ENCODE measurements around the gene MZT2B. TPM values are rescaled to one million over a fixed set of nuclear protein-coding genes. Genes with fewer than 3 reads are reported as not detected.
"Not testable (repeated sequence)": the region's sequence is repeated elsewhere in the genome, so short reads cannot be mapped to it uniquely, and the experiment has no call there.

The MZT2B gene
- total RNA-seq, 1 donor from 2014 or later, result 554 TPM

DNA sequence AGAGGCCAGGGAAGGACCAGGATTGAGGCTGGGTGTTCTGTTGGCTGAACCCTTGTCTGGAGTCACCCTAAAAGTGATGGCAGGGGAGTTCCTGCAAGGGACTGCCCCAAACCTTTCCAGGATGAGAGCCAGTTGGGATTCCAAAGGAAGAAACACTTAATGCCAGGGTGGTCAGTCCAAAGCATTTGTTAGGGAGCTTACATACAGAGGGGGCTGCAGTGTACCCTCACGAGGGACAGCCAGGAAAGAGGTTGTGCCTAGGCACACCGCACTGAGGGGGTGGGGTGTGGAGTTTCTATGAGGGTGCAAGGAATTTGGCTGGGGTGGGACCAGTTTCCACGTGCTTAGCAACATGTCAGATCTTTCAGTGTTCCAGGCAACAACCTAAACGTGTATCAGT lies 6.9 kb downstream of the MZT2B start:
- not testable (repeated sequence) for DNase-seq; ATAC-seq (ENCODE audit: poor library complexity)
- intact Hi-C loops (cut with DNase I), result loop anchor here (10.0 kb wide), 1 partner anchor 146 kb away; no protein-coding TSS in a partner anchor

DNA sequence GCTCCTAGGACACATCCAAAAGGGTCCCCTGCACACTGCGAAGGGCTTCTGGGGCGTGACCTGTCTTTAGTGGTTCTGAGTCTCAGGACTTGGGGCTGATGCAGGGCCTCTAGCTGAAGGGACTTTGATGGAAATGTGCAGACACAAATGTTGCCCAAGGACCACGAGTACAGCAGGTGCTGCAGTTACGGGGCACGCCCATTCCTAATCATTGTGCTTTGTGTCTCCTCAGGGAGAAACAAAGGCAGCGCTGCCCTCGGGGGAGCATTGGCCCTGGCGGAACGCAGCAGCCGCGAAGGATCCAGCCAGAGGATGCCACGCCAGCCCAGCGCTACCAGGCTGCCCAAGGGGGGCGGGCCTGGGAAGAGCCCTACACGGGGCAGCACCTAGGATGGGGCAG lies 8.2 kb downstream of the MZT2B start:
- ATAC-seq (ENCODE audit: poor library complexity) (no peak), DNase-seq (no peak)
- intact Hi-C loops (cut with DNase I), result no loop called here

DNA sequence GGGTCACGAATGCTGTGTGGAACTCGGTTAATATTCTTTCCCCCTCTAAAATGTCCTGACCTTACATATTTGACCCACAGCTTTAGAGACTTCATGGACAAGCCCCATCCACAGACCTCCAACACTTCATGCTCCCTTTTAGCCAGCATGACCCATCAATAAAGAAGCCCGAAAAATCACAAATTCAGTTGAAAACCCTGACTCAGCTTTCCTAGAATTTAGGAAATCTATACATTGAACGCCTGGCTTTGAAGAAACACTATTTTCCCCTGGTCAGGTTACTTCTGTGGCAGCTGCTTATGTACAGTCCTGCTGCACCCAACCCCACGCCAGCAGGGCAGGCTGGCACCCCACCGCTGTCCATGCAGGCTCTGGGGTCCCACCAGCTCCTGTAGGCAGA lies 9.3 kb downstream of the MZT2B start:
- intact Hi-C loops (cut with DNase I); ATAC-seq (ENCODE audit: poor library complexity); DNase-seq: not testable (repeated sequence)

DNA sequence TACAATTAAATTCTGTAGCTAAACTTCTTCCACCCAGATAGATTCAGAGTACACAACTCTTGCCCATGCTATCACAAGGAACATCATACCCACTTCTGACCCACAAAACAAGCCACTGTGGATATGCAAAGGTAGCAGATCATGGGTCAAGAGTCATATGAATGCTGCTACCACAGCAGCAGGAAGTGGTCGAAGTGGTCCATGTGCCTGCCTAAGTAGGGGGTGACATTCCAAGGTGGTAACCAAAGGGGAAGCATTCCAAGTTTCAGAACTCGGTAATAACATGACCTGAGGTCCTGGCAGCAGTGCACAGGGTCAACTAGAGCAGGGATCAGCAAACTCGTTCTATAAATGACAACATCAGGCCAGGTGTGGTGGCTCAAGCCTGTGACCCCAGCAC lies 10.4 kb downstream of the MZT2B start:
- ATAC-seq (ENCODE audit: poor library complexity); DNase-seq; intact Hi-C loops (cut with DNase I): not testable (repeated sequence)

DNA sequence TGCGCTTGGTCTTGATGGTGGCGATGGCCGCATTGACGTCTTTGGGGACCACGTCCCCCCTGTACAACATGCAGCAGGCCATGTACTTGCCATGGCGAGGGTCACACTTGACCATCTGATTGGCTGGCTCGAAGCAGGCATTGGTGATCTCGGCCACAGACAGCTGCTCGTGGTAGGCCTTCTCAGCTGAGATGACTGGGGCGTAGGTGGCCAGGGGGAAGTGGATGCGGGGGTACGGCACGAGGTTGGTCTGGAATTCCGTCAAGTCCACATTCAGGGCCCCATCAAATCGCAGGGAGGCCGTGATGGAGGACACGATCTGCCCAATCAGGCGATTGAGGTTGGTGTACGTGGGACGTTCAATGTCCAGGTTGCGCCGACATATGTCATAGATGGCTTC lies 11.8 kb downstream of the MZT2B start:
- intact Hi-C loops (cut with DNase I); ATAC-seq (ENCODE audit: poor library complexity); DNase-seq: not testable (repeated sequence)

DNA sequence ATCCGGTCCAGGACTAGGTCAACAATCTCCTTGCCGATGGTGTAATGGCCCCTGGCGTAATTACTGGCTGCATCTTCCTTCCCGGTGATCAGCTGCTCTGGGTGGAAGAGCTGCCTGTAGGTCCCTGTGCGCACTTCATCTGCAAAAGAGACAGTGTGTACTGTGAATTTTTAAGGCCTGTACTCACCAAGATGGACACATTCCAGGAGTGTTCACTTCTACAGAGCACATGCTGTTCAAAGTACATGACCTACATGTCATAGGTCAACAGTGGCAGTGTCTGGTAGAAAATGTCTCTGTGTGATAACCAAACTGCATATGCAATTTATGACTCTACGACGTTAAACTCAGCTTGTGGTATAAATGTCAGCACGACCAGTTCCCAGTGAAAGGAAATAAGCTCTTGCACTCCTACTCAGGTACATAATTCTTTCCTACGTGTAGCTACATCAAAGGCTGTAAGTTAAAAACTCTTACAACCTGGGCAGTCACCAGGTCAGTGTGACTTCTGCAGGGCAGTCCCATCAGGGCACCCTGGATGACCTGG lies 13.1 kb downstream of the MZT2B start:
- peak; percentile 80 for ATAC-seq (ENCODE audit: poor library complexity)
- DNase-seq; intact Hi-C loops (cut with DNase I): not testable (repeated sequence)

DNA sequence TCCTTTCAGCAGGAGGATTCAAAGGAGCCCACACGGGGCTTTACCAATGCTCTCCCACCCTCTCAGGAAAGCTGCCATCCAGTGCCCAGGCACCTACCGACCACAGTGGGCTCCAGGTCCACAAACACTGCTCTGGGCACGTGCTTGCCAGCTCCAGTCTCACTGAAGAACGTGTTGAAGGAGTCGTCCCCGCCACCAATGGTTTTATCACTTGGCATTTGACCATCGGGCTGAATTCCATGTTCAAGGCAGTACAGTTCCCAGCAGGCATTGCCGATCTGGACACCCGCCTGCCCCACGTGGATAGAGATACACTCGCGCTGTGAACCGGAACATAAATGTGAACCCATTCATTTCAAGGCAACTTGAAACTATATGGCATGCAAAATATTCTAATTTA lies 14.0 kb downstream of the MZT2B start:
- ATAC-seq (ENCODE audit: poor library complexity), result peak; percentile 92
- DNase-seq; intact Hi-C loops (cut with DNase I): not testable (repeated sequence)

DNA sequence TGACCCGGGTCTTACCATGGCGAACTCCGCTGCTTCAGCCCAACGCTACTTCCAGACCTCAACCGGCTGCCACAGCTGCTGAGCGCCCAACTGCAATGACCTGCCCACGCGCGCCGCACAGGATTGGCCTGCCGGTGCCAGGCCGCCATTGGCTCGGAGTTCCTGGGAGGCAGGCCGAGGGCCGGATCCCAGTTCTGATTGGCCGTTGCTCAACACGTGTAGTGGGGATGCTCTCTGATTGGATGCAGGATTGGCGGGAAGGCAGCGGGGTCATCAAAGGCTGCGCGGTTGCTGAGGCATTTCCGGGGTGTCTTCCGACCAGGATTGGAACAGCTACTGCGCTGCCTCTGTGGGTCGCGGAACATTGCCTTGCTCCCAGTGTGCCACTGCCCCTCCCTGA lies 16.3 kb downstream of the MZT2B start, which contains the start of gene TUBA3E:
Gene TUBA3E, minus strand, starts transcription at position 97 of the 400 bp plus-strand sequence. Its CDS starts 79 bp downstream, at position 18.
- intact Hi-C loops (cut with DNase I), result no loop called here
- ATAC-seq (ENCODE audit: poor library complexity), result no peak
- no peak for DNase-seq

DNA sequence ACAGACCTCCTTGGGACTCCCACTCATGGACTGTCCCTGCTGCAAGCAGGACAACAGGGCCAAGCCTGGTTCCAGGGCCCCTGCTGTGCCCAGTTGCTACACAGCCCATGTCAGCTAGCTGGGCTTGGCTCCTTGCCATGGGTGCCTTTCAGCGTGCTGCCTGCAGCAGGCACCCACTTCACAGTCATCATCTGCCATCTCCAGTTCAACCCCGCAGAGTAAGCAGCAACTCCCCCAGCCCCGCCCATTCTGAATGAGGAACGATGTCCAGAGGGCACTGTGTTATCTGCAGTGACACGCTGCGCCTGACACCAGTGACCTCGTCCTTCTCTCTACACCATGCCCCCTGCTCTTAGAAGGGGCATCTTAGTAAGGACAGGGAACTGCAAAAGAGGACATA lies 20.5 kb downstream of the MZT2B start:
- intact Hi-C loops (cut with DNase I), result not testable (repeated sequence)
- ATAC-seq (ENCODE audit: poor library complexity), result peak; percentile 96
- DNase-seq, result peak; percentile 77

DNA sequence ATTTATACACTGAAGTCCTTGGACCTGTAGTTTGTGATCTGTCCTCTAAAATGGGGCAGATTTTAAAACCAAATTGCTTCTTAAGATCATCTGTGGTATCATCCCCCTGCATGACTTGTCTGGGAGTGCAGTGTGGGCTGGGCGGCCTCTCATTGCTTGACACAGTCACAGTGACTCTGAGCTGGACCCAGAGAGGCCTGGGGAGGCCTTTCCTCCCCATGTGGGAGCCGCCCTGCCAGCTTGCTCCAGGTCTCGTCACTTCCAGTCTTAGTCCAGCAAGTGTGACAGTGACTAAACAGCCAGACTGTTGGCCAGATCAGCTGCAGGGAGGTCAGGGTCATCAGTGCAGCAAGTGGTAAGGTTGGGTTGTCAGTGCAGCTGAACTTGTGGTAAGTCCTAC lies 21.1 kb downstream of the MZT2B start:
- ATAC-seq (ENCODE audit: poor library complexity), result peak; percentile 41
- DNase-seq; intact Hi-C loops (cut with DNase I): not testable (repeated sequence)

DNA sequence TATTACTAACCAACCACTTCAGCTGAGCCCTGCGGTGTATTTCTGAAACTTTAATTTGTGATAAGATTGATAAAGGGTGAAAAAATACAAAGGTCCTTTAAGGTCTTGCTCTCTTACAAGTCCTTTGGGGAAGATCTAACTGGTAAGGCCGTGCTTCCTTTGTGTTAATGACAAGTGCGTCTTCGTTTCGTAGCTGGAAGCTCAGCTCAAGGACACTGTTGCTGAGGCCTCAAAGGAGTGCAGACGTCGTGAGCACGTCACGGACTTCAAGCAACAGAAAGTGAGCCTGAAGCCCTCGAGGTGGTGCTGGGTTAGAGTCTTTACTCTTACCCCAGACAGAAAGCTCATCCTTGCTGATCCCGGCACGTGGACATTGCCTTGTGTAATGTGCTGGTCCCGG lies 25.0 kb downstream of the MZT2B start:
- intact Hi-C loops (cut with DNase I), result not testable (repeated sequence)

DNA sequence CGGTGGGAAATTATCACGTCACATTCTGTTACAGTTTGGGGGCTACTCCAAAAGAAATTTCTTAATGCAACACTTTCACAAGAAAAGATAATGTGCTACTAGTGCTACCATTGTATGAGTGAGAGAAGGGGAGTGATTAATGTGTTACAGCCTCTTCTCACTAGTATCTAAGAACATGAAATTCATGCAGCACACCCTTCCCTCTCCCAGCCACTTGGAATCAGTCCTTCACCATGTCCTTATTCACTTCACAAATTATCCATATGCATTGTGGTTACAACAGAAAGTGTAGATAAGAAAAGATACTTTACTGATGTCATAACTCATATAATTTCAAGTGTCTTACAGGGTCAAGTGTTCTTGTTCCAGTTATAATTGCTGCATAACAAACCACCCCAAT lies 37.1 kb downstream of the MZT2B start:
- ATAC-seq (ENCODE audit: poor library complexity); intact Hi-C loops (cut with DNase I); DNase-seq: not testable (repeated sequence)

More for the DNA sequence above, 25.0 kb downstream of the MZT2B start:
- not testable (repeated sequence) for DNase-seq; ATAC-seq (ENCODE audit: poor library complexity)

DNA sequence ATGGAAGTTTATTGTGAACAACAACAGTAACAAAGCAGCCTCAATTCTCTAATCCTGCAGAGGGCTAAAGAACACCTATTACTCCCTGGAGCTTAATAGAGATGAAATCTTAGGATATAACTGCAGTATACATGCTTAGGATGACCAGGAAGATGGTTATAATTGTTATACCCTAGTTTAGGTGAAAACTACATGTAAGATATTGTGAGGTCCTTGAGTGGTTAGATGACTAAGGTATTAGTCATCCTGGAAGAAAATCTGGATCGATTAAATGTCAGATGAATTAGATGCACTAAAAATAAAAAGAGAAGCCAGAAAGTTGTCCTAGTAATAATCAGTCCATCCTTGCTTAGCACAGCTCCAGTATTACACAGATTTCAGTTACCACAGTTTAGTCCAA lies 38.4 kb downstream of the MZT2B start:
- ATAC-seq (ENCODE audit: poor library complexity); intact Hi-C loops (cut with DNase I); DNase-seq: not testable (repeated sequence)

DNA sequence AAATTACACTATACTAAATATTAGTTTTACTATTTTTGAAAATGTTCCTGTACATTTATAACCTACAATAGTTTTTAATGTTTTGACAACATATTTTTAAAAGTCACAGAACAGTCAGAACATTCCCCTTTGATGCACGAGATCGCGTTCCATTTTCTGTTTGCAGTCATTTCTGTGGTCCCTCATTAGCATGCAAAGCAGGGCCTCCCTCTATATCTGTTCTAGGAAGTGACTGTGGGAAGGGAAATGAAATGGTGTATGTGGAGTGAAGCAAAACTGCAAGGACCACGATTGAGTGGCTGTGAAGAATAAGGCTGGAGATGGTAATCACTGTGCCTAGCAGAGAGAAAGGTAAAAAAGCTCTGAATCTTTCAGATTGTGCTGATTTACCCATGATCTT lies 40.5 kb downstream of the MZT2B start:
- DNase-seq; intact Hi-C loops (cut with DNase I): not testable (repeated sequence)

DNA sequence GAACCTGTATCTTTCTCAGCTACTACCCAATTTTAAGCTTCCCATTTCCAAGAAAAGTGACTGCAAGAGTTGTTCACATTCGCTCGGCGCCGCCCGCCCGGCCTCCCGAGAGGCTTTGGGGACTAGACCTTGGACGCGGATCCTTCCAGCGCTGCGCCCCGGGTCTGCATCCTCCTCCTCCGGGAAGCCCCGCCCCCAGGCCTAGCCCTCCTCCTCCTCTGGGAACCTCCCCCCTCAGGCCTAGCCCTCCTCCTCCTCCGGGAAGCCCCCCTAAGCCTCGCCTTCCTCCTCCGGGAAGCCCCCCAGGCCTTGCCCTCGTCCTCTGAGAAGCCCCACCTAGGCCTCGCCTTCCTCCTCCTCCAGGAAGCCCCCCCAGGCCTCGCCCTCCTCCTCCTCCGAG lies 45.9 kb downstream of the MZT2B start:
- ATAC-seq (ENCODE audit: poor library complexity); intact Hi-C loops (cut with DNase I); DNase-seq: not testable (repeated sequence)

More for the DNA sequence above, 40.5 kb downstream of the MZT2B start:
- ATAC-seq (ENCODE audit: poor library complexity), result not testable (repeated sequence)

DNA sequence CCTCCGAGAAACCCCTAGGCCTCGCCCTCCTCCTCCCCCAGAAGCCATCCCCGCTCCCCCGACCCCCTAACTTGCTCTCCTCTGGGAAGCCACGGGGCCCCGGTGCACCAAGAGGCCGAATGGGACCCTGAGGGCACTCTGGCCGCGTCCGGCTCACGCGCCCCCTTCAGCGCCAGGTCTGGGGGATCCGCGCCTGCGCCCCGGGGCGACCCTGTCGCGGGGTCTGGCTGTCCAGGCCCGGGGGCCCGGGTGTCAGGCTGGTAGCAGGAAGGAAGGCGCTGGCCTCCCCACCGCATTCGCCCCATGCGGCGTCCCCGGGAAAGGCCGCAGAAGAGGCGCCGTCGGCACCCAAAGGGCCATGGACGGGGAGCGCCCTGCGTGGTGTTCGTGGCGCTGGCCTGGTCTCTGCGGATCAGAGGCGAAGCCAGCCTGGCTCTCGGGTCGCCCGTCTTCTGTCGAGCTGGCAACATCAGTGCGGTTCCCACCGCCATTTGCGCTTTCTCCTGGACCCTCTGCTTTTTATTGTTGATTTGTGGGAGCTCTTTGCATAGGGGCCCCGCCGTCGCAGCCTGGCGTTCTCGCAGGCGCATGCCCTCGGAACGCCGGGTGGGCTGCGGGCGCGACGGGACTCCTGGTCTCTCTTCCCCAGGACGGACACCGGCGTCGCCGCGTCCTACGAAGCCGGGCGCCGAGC lies 46.6 kb downstream of the MZT2B start:
- intact Hi-C loops (cut with DNase I); ATAC-seq (ENCODE audit: poor library complexity); DNase-seq: not testable (repeated sequence)

DNA sequence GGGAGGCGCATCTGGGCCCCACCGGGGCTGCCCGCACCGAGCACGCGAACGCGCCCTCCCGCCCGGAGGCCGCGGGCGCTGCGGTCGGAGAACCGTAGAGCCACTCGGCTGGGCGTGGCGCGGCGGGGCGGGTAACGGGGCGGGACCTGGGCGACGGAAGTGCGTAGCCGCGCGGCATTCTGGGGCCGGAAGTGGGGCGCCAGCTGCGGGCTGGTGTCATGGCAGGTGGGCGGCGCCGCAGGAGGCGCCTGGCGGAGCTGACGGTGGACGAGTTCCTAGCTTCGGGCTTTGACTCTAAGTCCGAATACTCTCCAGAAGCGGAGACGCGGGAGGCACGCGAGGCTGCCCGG lies 47.1 kb downstream of the MZT2B start:
- DNase-seq (peak; percentile 55), ATAC-seq (ENCODE audit: poor library complexity) (peak; percentile 96)
- intact Hi-C loops (cut with DNase I), result not testable (repeated sequence)

DNA sequence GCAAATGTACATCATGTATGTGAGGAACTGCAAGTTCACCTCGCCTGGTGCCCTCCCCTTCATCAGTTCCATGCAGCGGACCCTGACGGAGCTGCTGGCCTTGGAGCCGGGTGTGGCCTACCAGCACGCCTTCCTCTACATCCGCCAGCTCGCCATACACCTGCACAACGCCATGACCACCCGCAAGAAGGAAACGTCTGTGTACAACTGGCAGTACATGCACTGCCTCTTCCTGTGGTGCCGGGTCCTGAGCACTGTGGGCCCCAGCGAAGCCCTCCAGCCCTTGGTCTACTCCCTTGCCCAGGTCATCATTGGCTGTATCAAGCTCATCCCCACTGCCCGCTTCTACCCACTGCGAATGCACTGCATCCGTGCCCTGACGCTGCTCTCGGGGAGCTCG lies 48.3 kb downstream of the MZT2B start:
- ATAC-seq (ENCODE audit: poor library complexity); intact Hi-C loops (cut with DNase I); DNase-seq: not testable (repeated sequence)

DNA sequence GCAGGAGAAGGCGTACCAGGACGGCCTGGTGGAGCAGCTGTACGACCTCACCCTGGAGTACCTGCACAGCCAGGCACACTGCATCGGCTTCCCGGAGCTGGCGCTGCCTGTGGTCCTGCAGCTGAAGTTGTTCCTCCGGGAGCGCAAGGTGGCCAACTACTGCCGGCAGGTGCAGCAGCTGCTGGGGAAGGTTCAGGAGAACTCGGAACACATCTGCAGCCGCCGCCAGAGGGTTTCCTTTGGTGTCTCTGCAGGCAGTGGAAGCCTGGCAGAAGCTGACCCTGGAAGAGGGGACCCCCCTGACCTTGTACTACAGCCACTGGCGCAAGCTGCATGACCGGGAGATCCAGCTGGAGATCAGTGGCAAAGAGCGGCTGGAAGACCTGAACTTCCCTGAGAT lies 48.8 kb downstream of the MZT2B start:
- intact Hi-C loops (cut with DNase I), result not testable (repeated sequence)

DNA sequence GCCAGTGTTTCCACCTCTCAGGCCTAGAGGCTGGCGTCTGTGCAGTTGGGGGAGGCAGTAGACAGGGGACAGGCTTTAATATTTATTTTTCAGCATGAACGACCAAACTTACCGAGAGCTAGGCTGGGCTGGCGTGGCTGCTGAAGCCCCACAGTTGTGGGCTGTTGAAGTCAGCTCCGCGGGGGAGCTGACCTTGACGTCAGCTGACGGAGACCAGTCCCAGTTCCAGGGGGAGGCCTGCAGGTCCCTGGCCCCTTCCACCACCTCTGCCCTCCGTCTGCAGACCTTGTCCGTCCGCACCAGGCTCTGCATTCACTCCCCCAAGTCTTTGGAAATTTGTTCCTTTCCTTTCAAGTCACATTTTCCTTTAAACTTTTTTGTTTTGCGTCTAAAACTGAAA lies 49.6 kb downstream of the MZT2B start:
- ATAC-seq (ENCODE audit: poor library complexity), result no peak
- intact Hi-C loops (cut with DNase I), result no loop called here

More for the DNA sequence above, 48.8 kb downstream of the MZT2B start:
- not testable (repeated sequence) for ATAC-seq (ENCODE audit: poor library complexity); DNase-seq

More for the DNA sequence above, 49.6 kb downstream of the MZT2B start:
- DNase-seq, result no peak
